H1 (cell line): ENCODE measurements around the gene UFM1. TPM values are rescaled to one million over a fixed set of nuclear protein-coding genes. Genes with fewer than 3 reads are reported as not detected.

Experiments used
- CTCF ChIA-PET: fragments of 300-600 bp; sonication (Branson Sonifier 250); formaldehyde crosslinking; loops from one replicate; lab custom pipeline; 2021; ENCODE audit not compliant: partially characterized antibody; lab: Charles Lee
- POLR2A ChIA-PET: fragments of 300-600 bp; sonication (Branson Sonifier 250); formaldehyde crosslinking; loops from one replicate; lab custom pipeline; 2021; ENCODE audit warnings: inconsistent platforms; ENCODE audit not compliant: partially characterized antibody; lab: Charles Lee
- DNase-seq, 2 experiments: peaks; one replicate each; pipeline versions ENCODE4 v3.0.0 to v3.0.0-alpha.2; 2010 to 2022; ENCODE audit warnings: low spot score in 2 of 2, low read depth in 1 of 2, mixed read lengths in 1 of 2
- FAIRE-seq: peaks from 2 replicates; lab custom pipeline; 2011; peaks lifted over from hg19 to GRCh38; lab: Jason Lieb, UNC
- H2AFZ ChIP-seq: 2 replicates; pipeline ENCODE4 v1.8.1; 2012; ENCODE audit warnings: low read length, inconsistent platforms
- H2AK5ac ChIP-seq: 2 replicates; pipeline ENCODE4 v1.6.1; 2013; ENCODE audit warnings: low read depth, low read length
- H2BK120ac ChIP-seq: replicated peaks from 2 replicates; pipeline ENCODE3; 2013; ENCODE audit warnings: low read depth, low read length, inconsistent platforms
- H2BK12ac ChIP-seq: 2 replicates; pipeline ENCODE4 v1.6.1; 2013; ENCODE audit warnings: low read depth, low read length
- H2BK15ac ChIP-seq: 2 replicates; pipeline ENCODE4 v1.6.1; 2013; ENCODE audit warnings: low read length
- H2BK20ac ChIP-seq: 2 replicates; pipeline ENCODE4 v1.6.1; 2013; ENCODE audit warnings: low read length
- H2BK5ac ChIP-seq: 2 replicates; pipeline ENCODE4 v1.6.1; 2013; ENCODE audit warnings: low read depth, low read length
- H3K14ac ChIP-seq: 2 replicates; pipeline ENCODE4 v1.6.1; 2013; ENCODE audit warnings: inconsistent platforms; ENCODE audit not compliant: insufficient read length
- H3K18ac ChIP-seq: 2 replicates; pipeline ENCODE4 v1.6.1; 2013; ENCODE audit warnings: low read length; ENCODE audit errors: extremely low read depth
- H3K23ac ChIP-seq: 2 replicates; pipeline ENCODE4 v1.6.1; 2013; ENCODE audit warnings: inconsistent platforms; ENCODE audit not compliant: insufficient read length
- H3K23me2 ChIP-seq: 2 replicates; pipeline ENCODE4 v1.6.1; 2013; ENCODE audit warnings: low read depth, low read length
- H3K27ac ChIP-seq: 2 replicates; pipeline ENCODE4 v1.6.1; 2011; ENCODE audit warnings: low read depth, low read length, inconsistent platforms
- H3K27me3 ChIP-seq, 4 experiments: replicated peaks in 1 of 4; 1 replicate in 1 of 4; 2 replicates in 3 of 4; pipeline versions ENCODE4 v1.6.1 to v1.8.1; 2011 to 2013; ENCODE audit warnings: low read length in 3 of 4, mild to moderate bottlenecking in 3 of 4, inconsistent platforms in 2 of 4, mixed read lengths in 2 of 4, moderate library complexity in 1 of 4; ENCODE audit not compliant: control insufficient read depth in 3 of 4, insufficient read depth in 3 of 4; ENCODE audit errors: extremely low read depth in 1 of 4
- H3K36me3 ChIP-seq, 4 experiments: 2 replicates each; pipeline versions ENCODE4 v1.6.1 to v1.8.1; 2011 to 2013; ENCODE audit warnings: mild to moderate bottlenecking in 4 of 4, low read length in 3 of 4, moderate library complexity in 2 of 4, control low read depth in 1 of 4, inconsistent platforms in 1 of 4; ENCODE audit not compliant: insufficient read depth in 4 of 4, control insufficient read depth in 2 of 4
- H3K4ac ChIP-seq: replicated peaks from 2 replicates; pipeline ENCODE3; 2013; ENCODE audit warnings: low read length, low read depth, mixed read lengths, inconsistent platforms; ENCODE audit not compliant: insufficient read length
- H3K4me1 ChIP-seq, 4 experiments: replicated peaks in 1 of 4; 1 replicate in 1 of 4; 2 replicates in 3 of 4; pipeline versions ENCODE4 v1.6.1 to v1.8.1; 2011 to 2013; ENCODE audit warnings: low read length in 3 of 4, inconsistent platforms in 2 of 4, mixed read lengths in 1 of 4; ENCODE audit not compliant: insufficient read depth in 4 of 4, control insufficient read depth in 3 of 4
- H3K4me2 ChIP-seq, 2 experiments: 2 replicates each; pipeline versions ENCODE4 v1.6.1 to v1.8.1; 2011 to 2013; ENCODE audit warnings: low read depth in 2 of 2, low read length in 2 of 2, control low read depth in 1 of 2, inconsistent platforms in 1 of 2, mild to moderate bottlenecking in 1 of 2; ENCODE audit not compliant: insufficient read depth in 1 of 2
- H3K4me3 ChIP-seq, 4 experiments: fragments of 200-600, 300-600 bp in 1 of 4; sonication (generic), shearing (Covaris generic), sonication (Bioruptor Twin) in 1 of 4; 2 replicates each; pipeline versions ENCODE4 v1.5.1 to v1.8.1; 2011 to 2016; ENCODE audit warnings: low read length in 4 of 4, low read depth in 3 of 4, control low read depth in 2 of 4, inconsistent platforms in 2 of 4, mild to moderate bottlenecking in 2 of 4, mixed read lengths in 1 of 4, moderate library complexity in 1 of 4; ENCODE audit not compliant: insufficient read depth in 2 of 4; ENCODE audit errors: extremely low read depth in 1 of 4
- H3K56ac ChIP-seq: replicated peaks from 2 replicates; pipeline ENCODE3; 2013; ENCODE audit warnings: low read depth, mild to moderate bottlenecking, mixed read lengths, low read length, inconsistent platforms; ENCODE audit not compliant: insufficient read length
- H3K79me1 ChIP-seq: 2 replicates; pipeline ENCODE4 v1.6.1; 2013; ENCODE audit warnings: low read depth, low read length, control low read depth
- H3K79me2 ChIP-seq, 2 experiments: 2 replicates each; pipeline versions ENCODE4 v1.6.1 to v1.8.1; 2012 to 2013; ENCODE audit warnings: low read length in 2 of 2, mild to moderate bottlenecking in 2 of 2, inconsistent platforms in 1 of 2; ENCODE audit not compliant: insufficient read depth in 2 of 2, control insufficient read depth in 1 of 2
- H3K9ac ChIP-seq, 4 experiments: replicated peaks in 1 of 4; 1 replicate in 1 of 4; 2 replicates in 3 of 4; pipeline versions ENCODE4 v1.6.1 to v1.8.1; 2011 to 2013; ENCODE audit warnings: low read depth in 3 of 4, low read length in 3 of 4, control low read depth in 2 of 4, mild to moderate bottlenecking in 2 of 4, moderate library complexity in 2 of 4, inconsistent platforms in 1 of 4; ENCODE audit errors: extremely low read depth in 1 of 4
- H3K9me3 ChIP-seq, 2 experiments: 2 replicates each; pipeline versions ENCODE4 v1.6.1 to v1.8.1; 2012 to 2013; ENCODE audit warnings: mild to moderate bottlenecking in 2 of 2, moderate library complexity in 2 of 2, control low read depth in 1 of 2, inconsistent platforms in 1 of 2, low read depth in 1 of 2, low read length in 1 of 2, mixed read lengths in 1 of 2; ENCODE audit not compliant: insufficient read depth in 2 of 2
- H4K20me1 ChIP-seq, 2 experiments: replicated peaks in 1 of 2; 2 replicates each; pipeline versions ENCODE3 to v1.8.1; 2011 to 2013; ENCODE audit warnings: inconsistent platforms in 2 of 2, low read length in 2 of 2, mild to moderate bottlenecking in 1 of 2; ENCODE audit not compliant: insufficient read depth in 2 of 2, control insufficient read depth in 1 of 2
- H4K5ac ChIP-seq: 2 replicates; pipeline ENCODE4 v1.6.1; 2013; ENCODE audit warnings: low read length, low read depth, mixed read lengths, inconsistent platforms; ENCODE audit not compliant: insufficient read length
- H4K8ac ChIP-seq: 2 replicates; pipeline ENCODE4 v1.8.0; 2013; ENCODE audit warnings: mild to moderate bottlenecking, moderate library complexity, low read length, inconsistent platforms; ENCODE audit not compliant: insufficient read depth; ENCODE audit errors: extremely low read depth
- H4K91ac ChIP-seq: replicated peaks from 2 replicates; pipeline ENCODE3; 2013; ENCODE audit warnings: low read length, mixed read lengths, inconsistent platforms; ENCODE audit not compliant: insufficient read length
- CHD1 ChIP-seq: IDR thresholded peaks from 2 replicates; pipeline ENCODE4 v1.6.1; 2012; ENCODE audit warnings: low read depth, low read length, improper control_type of control experiment
- GTF2F1 ChIP-seq: IDR thresholded peaks from 2 replicates; pipeline ENCODE4 v1.6.1; 2012; ENCODE audit warnings: low read depth, low read length, improper control_type of control experiment, borderline replicate concordance
- KDM4A ChIP-seq: IDR thresholded peaks from one replicate; pipeline ENCODE4 v1.7.1; 2012; ENCODE audit warnings: low read depth, mild to moderate bottlenecking, moderate library complexity, low read length, inconsistent platforms; ENCODE audit not compliant: severe bottlenecking
- KDM5A ChIP-seq: fragments of 200-600 bp; IDR thresholded peaks from 2 replicates; pipeline ENCODE4 v1.7.1; 2012; ENCODE audit warnings: mild to moderate bottlenecking, low read length, inconsistent platforms, mixed read lengths
- MAFK ChIP-seq: IDR thresholded peaks from 2 replicates; pipeline ENCODE4 v1.6.1; 2012; ENCODE audit warnings: low read depth, mild to moderate bottlenecking, improper control_type of control experiment, low read length
- POLR2AphosphoS5 ChIP-seq: IDR thresholded peaks from 2 replicates; pipeline ENCODE4 v1.6.1; 2011; ENCODE audit warnings: low read depth, low read length
- POU5F1 ChIP-seq: IDR thresholded peaks from 2 replicates; pipeline ENCODE4 v1.6.1; 2011; ENCODE audit warnings: low read depth, mild to moderate bottlenecking, low read length, moderate library complexity
- RBBP5 ChIP-seq: IDR thresholded peaks from 2 replicates; pipeline ENCODE4 v1.7.1; 2012; ENCODE audit warnings: low read depth, mild to moderate bottlenecking, inconsistent platforms, low read length, moderate library complexity, borderline replicate concordance
- SAP30 ChIP-seq: fragments of 300-600 bp; sonication (generic); IDR thresholded peaks from 2 replicates; pipeline ENCODE4 v1.7.1; 2012; ENCODE audit warnings: low read length, moderate library complexity, mild to moderate bottlenecking, inconsistent platforms; ENCODE audit not compliant: insufficient read depth, insufficient replicate concordance
- SRF ChIP-seq: IDR thresholded peaks from 2 replicates; pipeline ENCODE4 v1.6.1; 2011; ENCODE audit warnings: mild to moderate bottlenecking, low read depth, low read length, moderate library complexity
- SUZ12 ChIP-seq: fragments of 200-600 bp; sonication (generic); IDR thresholded peaks from 2 replicates; pipeline ENCODE4 v1.6.1; 2012; ENCODE audit warnings: mild to moderate bottlenecking, inconsistent platforms, low read length, moderate library complexity, mixed read lengths
- TAF7 ChIP-seq: optimal IDR thresholded peaks from 2 replicates; pipeline ENCODE3; 2011; ENCODE audit warnings: low read depth, mild to moderate bottlenecking, inconsistent platforms, low read length, moderate library complexity, borderline replicate concordance
- TEAD4 ChIP-seq: IDR thresholded peaks from 2 replicates; pipeline ENCODE4 v1.6.1; 2012; ENCODE audit warnings: low read depth, low read length, inconsistent platforms, mixed read lengths
- WGBS, 2 experiments: shearing (Covaris generic) in 1 of 2; methylation state at CpG; one replicate each; pipeline versions ENCODE4 v1.1.6 to v1.1.7; 2013 to 2015; ENCODE audit warnings: low lambda C conversion rate in 2 of 2, mixed read lengths in 2 of 2, inconsistent platforms in 1 of 2, low coverage in 1 of 2, missing lambda C conversion rate in 1 of 2; ENCODE audit not compliant: insufficient replicate concordance in 2 of 2, insufficient coverage in 1 of 2, insufficient read length in 1 of 2; ENCODE audit errors: extremely low coverage in 1 of 2, missing lambda C conversion rate in 1 of 2; 5-methylcytosine and 5-hydroxymethylcytosine counted together
- polyA plus RNA-seq, 7 experiments: library from polyadenylated mRNA; depleted of rRNA in 3 of 7; stranded (reverse) in 5 of 7; unstranded in 2 of 7; fragments of >200 nt in 5 of 7; fragments of 200-250 nt in 2 of 7; gene quantifications; 1 replicate in 5 of 7; 2 replicates in 1 of 7; 4 replicates in 1 of 7; pipeline versions ENCODE4 v1.2.1 to v1.2.3, GENCODE V29; 2011 to 2013; ENCODE audit warnings: missing spikeins in 2 of 7, mixed read lengths in 2 of 7
- total RNA-seq: library from RNA; stranded (reverse); fragmentation: NEBNext Ultra II Directional; extraction: Animal tissue kit (Norgen Biotek cat#: 25700); gene quantifications from 2 replicates; pipeline ENCODE4 v1.2.1, GENCODE V29; 2021

The UFM1 gene
- total and polyA plus RNA-seq, 2 of the 8 experiments (the other 6 are each of a cell fraction or from before 2014, with no cell fraction given), result 16.0 to 34.3 TPM

GRCh38 chr13:38350114-38350617 is 515 bp downstream of the UFM1 start:
- no peak overlapping the region for H2BK20ac ChIP-seq
- peak overlapping the region; percentile 47; the same call in 1 of the 2 replicates for H2AFZ ChIP-seq
- peak overlapping the region; percentile 81 to 95 (median 92) for H3K4me3 ChIP-seq
- H3K36me3 ChIP-seq, result peaks cover 0 to 23% (median 5%) of the 10 kb centered on the region in 4 experiments; a peak in 4 of 8 replicates
- H2AK5ac ChIP-seq, result no peak overlapping the region
- H4K20me1 ChIP-seq, result no peaks in the 10 kb centered on the region
- no peak overlapping the region for H3K56ac ChIP-seq
- ChIA-PET CTCF (interaction anchor here (0.6 to 1.5 kb wide), 3 partner anchors 125 to 275 kb away, joined by 3 to 4 read pairs (median 3); no protein-coding TSS in a partner anchor), POLR2A (no interaction called here)
- no peak overlapping the region for H3K23ac ChIP-seq
- H3K27me3 ChIP-seq, result no peaks in the 10 kb centered on the region
- peak overlapping the region; percentile 62 to 93 (median 69) for H3K9ac ChIP-seq
- no peak overlapping the region for H3K18ac ChIP-seq
- 8% methylated on average over 19 of the region's 19 CpGs; no CpG with 5 or more reads in 1 of the 2 experiments for WGBS, 2 experiments
- FAIRE-seq (no peak), DNase-seq (peak in 1 of 2 experiments; percentile 59)
- no peak overlapping the region for H4K91ac ChIP-seq
- H4K5ac ChIP-seq, result no peak overlapping the region
- H3K4me1 ChIP-seq, result peaks cover 0 to 10% (median 5%) of the 10 kb centered on the region in 4 experiments; a peak in 5 of 7 replicates
- H2BK5ac ChIP-seq, result 0 out of 2 replicates have a peak overlapping the region, but pooled peaks have one; percentile 69
- peaks cover 3% of the 10 kb centered on the region for H3K23me2 ChIP-seq
- no peak overlapping the region for H2BK12ac ChIP-seq
- H3K9me3 ChIP-seq, result no peaks in the 10 kb centered on the region
- H3K4ac ChIP-seq, result no peak overlapping the region
- no peaks in the 10 kb centered on the region; the same call in 1 of the 2 replicates for H3K79me1 ChIP-seq
- no peak overlapping the region for H2BK15ac ChIP-seq
- H3K14ac ChIP-seq, result no peak overlapping the region
- no peak overlapping the region for H2BK120ac ChIP-seq
- peaks cover 0 to 20% of the 10 kb centered on the region in 2 experiments; a peak in 3 of 4 replicates for H3K79me2 ChIP-seq
- peak overlapping the region; percentile 67 to 89 for H3K4me2 ChIP-seq
- H3K27ac ChIP-seq, result peak overlapping the region; percentile 51
- H4K8ac ChIP-seq, result peak overlapping the region; percentile 79; the same call in 1 of the 2 replicates
- TF ChIP-seq RBBP5, result no peak; the same call in 1 of the 2 replicates
- no peak for TF ChIP-seq POLR2AphosphoS5
- no peak for TF ChIP-seq TEAD4
- TF ChIP-seq POU5F1, result no peak
- TF ChIP-seq SRF, result no peak
- TF ChIP-seq SUZ12, result no peak
- TF ChIP-seq CHD1, result no peak
- peak; percentile 51 for TF ChIP-seq KDM4A
- 0 out of 2 replicates have a peak, but pooled peaks have one; percentile 4 for TF ChIP-seq KDM5A
- TF ChIP-seq SAP30, result peak; percentile 8
- no peak for TF ChIP-seq MAFK
- no peak for TF ChIP-seq TAF7
- TF ChIP-seq GTF2F1, result no peak
